ENCODE data around the gene KDELR3.

GRCh38 chr22:38531251-38531938, 63.5 kb downstream of the KDELR3 start:
- TF ChIP-seq CTCF (IDR thresholded peaks at IDR 0.05; ENCODE audit: control extremely low read depth in 1 of 3, insufficient read depth in 1 of 3, low read depth in 1 of 3, low read length in 3 of 3) (no peak), POLR2AphosphoS5 (IDR thresholded peaks at IDR 0.05; ENCODE audit: low read depth, low read length) (no peak), NRF1 (IDR thresholded peaks at IDR 0.05; ENCODE audit: low read depth, low read length) (no peak), HDAC2 (IDR thresholded peaks at IDR 0.05; ENCODE audit: borderline replicate concordance in 1 of 2, low read depth in 2 of 2, low read length in 2 of 2) (no peak), EP300 (IDR thresholded peaks at IDR 0.05; ENCODE audit: borderline replicate concordance in 1 of 2, low read depth in 2 of 2, low read length in 2 of 2) (no peak)
- TF ChIP-seq, protein P1, sequence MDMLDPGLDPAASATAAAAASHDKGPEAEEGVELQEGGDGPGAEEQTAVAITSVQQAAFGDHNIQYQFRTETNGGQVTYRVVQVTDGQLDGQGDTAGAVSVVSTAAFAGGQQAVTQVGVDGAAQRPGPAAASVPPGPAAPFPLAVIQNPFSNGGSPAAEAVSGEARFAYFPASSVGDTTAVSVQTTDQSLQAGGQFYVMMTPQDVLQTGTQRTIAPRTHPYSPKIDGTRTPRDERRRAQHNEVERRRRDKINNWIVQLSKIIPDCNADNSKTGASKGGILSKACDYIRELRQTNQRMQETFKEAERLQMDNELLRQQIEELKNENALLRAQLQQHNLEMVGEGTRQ (IDR thresholded peaks at IDR 0.05; ENCODE audit: low read length), result no peak
